Measurements from ENCODE around the gene CHDH. TPM values are rescaled to one million over a fixed set of nuclear protein-coding genes. Genes with fewer than 3 reads are reported as not detected.

The CHDH gene
- total RNA-seq, 4 donors from 2014 or later, result 0.16 to 2.6 (median 1.6) TPM

DNA sequence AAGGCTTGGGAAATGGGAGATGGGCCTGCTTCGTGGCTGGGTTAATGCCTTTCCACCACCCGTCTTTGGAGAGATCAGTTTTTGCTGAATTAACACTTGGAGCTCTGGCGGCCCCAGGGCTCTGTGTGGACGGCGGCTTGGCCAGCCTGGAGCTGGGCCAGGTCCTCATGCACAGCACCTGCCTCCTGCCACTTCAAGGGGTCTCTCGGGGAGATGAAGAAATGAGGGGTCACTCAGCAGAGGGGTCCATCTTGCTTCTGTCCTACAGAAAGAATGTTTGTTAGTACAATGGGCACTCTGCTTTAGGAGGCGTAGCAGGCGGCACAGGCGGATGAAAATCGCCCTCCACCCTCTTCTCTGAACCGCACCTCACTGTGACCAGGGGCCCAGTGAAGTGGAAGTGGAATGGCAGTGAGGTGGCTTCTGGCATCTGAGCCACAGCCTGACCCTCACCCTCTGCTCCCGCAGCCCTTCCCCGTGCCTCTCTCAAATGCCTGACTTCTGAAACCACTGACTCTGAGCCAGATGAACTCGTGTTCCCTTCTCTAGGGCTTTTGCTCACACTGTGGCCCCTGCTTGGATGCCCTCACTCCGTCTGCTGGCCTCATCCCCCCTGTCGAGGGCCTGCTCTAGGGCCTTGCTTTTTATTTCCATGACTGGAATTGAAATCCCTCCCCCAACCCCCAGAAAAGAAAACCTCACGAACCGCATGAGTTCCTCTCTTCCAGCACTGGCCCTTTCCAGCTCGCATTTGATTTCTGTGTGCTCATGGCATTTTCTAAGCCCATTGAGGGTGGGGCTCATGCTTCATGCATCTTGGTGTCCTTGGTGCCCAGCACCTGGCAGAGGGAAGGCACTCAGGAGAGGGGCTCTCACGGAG, 42.2 kb downstream of the CHDH start:
- ATAC-seq (ENCODE audit: low FRiP score) (no peak), DNase-seq (ENCODE audit: low spot score) (no peak)
- no peak for TF ChIP-seq CTCF (IDR thresholded peaks at IDR 0.05)

GRCh38 chr3:53803124-53803815, 42.9 kb downstream of the CHDH start:
- no peak for ATAC-seq (ENCODE audit: low FRiP score)

GRCh38 chr3:53802256-53802880, 43.9 kb downstream of the CHDH start:
- TF ChIP-seq CTCF (IDR thresholded peaks at IDR 0.05), result no peak
- no peak for ATAC-seq (ENCODE audit: low FRiP score)
- DNase-seq (ENCODE audit: low spot score), result no peak

More at GRCh38 chr3:53803124-53803815, 42.9 kb downstream of the CHDH start:
- TF ChIP-seq CTCF (IDR thresholded peaks at IDR 0.05), result no peak
- DNase-seq (ENCODE audit: low spot score), result no peak

- DNase-seq (ENCODE audit: low spot score) (no peak), ATAC-seq (ENCODE audit: low FRiP score) (no peak)
- no peak for TF ChIP-seq CTCF (IDR thresholded peaks at IDR 0.05)
Measured at GRCh38 chr3:53801319-53801718, 44.9 kb downstream of the CHDH start.

GRCh38 chr3:53800041-53800906, 45.9 kb downstream of the CHDH start:
- no peak for ATAC-seq (ENCODE audit: low FRiP score)
- no peak for TF ChIP-seq CTCF (IDR thresholded peaks at IDR 0.05)
- DNase-seq (ENCODE audit: low spot score), result no peak

GRCh38 chr3:53799338-53799865, 46.8 kb downstream of the CHDH start:
- no peak for TF ChIP-seq CTCF (IDR thresholded peaks at IDR 0.05)

More at GRCh38 chr3:53799338-53799865, 46.8 kb downstream of the CHDH start:
- DNase-seq (ENCODE audit: low spot score) (no peak), ATAC-seq (ENCODE audit: low FRiP score) (no peak)
